GM06990 (cell line): ENCODE results near the gene EPHB1.

Experiments used
- DNase-seq: peaks from one replicate; pipeline ENCODE4 v3.0.0-alpha.2; 2011; ENCODE audit not compliant: insufficient read length; ENCODE audit errors: extremely low read depth
- H3K27me3 ChIP-seq: replicated peaks from 2 replicates; pipeline ENCODE4 v1.6.0; 2011; ENCODE audit warnings: low read length; ENCODE audit not compliant: control insufficient read depth, insufficient read depth
- H3K36me3 ChIP-seq: 2 replicates; pipeline ENCODE4 v1.5.1; 2011; ENCODE audit warnings: low read length; ENCODE audit not compliant: control insufficient read depth, insufficient read depth
- H3K4me3 ChIP-seq: replicated peaks from 2 replicates; pipeline ENCODE4 v1.5.1; 2011; ENCODE audit warnings: low read depth, mild to moderate bottlenecking, control low read depth, low read length
- CTCF ChIP-seq: IDR thresholded peaks from 2 replicates; pipeline ENCODE4 v1.5.1; 2011; ENCODE audit warnings: low read length, control low read depth, mild to moderate bottlenecking, inconsistent platforms; ENCODE audit not compliant: insufficient read depth, poor library complexity, severe bottlenecking

EPHB1 gene

GRCh38 chr3:135263331-135263730, 468.3 kb downstream of the EPHB1 start:
- peaks cover 2% of the 10 kb centered on the region for H3K27me3 ChIP-seq
- TF ChIP-seq CTCF = no peak
- no peaks in the 10 kb centered on the region for H3K36me3 ChIP-seq
- DNase-seq = no peak
- H3K4me3 ChIP-seq = no peak overlapping the region

GRCh38 chr3:135267487-135267886, 472.4 kb downstream of the EPHB1 start:
- TF ChIP-seq CTCF = no peak
- no peak overlapping the region for H3K4me3 ChIP-seq
- H3K27me3 ChIP-seq = peaks cover 2% of the 10 kb centered on the region; the same call in 1 of the 2 replicates
- no peaks in the 10 kb centered on the region for H3K36me3 ChIP-seq
- DNase-seq = no peak

GRCh38 chr3:135268941-135269532, 474.0 kb downstream of the EPHB1 start:
- TF ChIP-seq CTCF = no peak
- DNase-seq = no peak
- Histone ChIP-seq H3K36me3 (no peaks in the 10 kb centered on the region), H3K4me3 (no peak overlapping the region), H3K27me3 (peaks cover 2% of the 10 kb centered on the region; the same call in 1 of the 2 replicates)

- no peak overlapping the region for H3K4me3 ChIP-seq
- no peaks in the 10 kb centered on the region for H3K27me3 ChIP-seq
- no peak for TF ChIP-seq CTCF
- H3K36me3 ChIP-seq = no peaks in the 10 kb centered on the region
- no peak for DNase-seq
Measured at GRCh38 chr3:135271177-135272025, 476.3 kb downstream of the EPHB1 start.

- TF ChIP-seq CTCF = no peak
- Histone ChIP-seq H3K27me3 (no peaks in the 10 kb centered on the region), H3K4me3 (no peak overlapping the region), H3K36me3 (no peaks in the 10 kb centered on the region)
- DNase-seq = no peak
Measured at GRCh38 chr3:135272026-135272669, 477.1 kb downstream of the EPHB1 start.
